CD4-positive, alpha-beta T cell (primary cell): ENCODE results near the gene FEZF1. TPM values are rescaled to one million over a fixed set of nuclear protein-coding genes. Genes with fewer than 3 reads are reported as not detected.

Source experiments
- ATAC-seq: fragments of 200-7000 bp; cut with Tn5 transposase; one replicate; pipeline ENCODE4 v1.10.0; 2022; ENCODE audit warnings: mild to moderate bottlenecking; ENCODE audit not compliant: poor library complexity
- CTCF ChIA-PET: fragments of 350-600 bp; sonication (Branson Sonifier 250); formaldehyde crosslinking; loops from one replicate; lab custom pipeline; 2021; ENCODE audit warnings: antibody characterized with exemption, inconsistent platforms; lab: Charles Lee
- POLR2A ChIA-PET: fragments of 350-600 bp; sonication (Branson Sonifier 250); formaldehyde crosslinking; loops from one replicate; lab custom pipeline; 2021; ENCODE audit warnings: antibody characterized with exemption, inconsistent platforms; lab: Charles Lee
- DNase-seq, 14 experiments: peaks; one replicate each; pipeline ENCODE4 v3.0.0-alpha.2; 2013 to 2020; ENCODE audit warnings: mixed read lengths in 2 of 14
- H3K27ac ChIP-seq, 2 donors: one replicate each; pipeline versions ENCODE4 v1.5.1 to v1.7.0; 2013; ENCODE audit warnings: low read length in 2 of 2, low read depth in 1 of 2, mild to moderate bottlenecking in 1 of 2
- H3K27me3 ChIP-seq, 2 experiments: 1 replicate in 1 of 2; 2 replicates in 1 of 2; pipeline versions ENCODE4 v1.6.1 to v1.7.0; 2013; ENCODE audit warnings: low read length in 2 of 2, control low read depth in 1 of 2, mild to moderate bottlenecking in 1 of 2, moderate library complexity in 1 of 2; ENCODE audit not compliant: insufficient read depth in 2 of 2, control insufficient read depth in 1 of 2
- H3K36me3 ChIP-seq: one replicate; pipeline ENCODE4 v1.6.1; 2013; ENCODE audit warnings: low read length, control low read depth; ENCODE audit not compliant: insufficient read depth
- H3K4me1 ChIP-seq: one replicate; pipeline ENCODE4 v1.6.1; 2013; ENCODE audit warnings: low read length, control low read depth; ENCODE audit not compliant: insufficient read depth
- H3K4me3 ChIP-seq: one replicate; pipeline ENCODE4 v1.5.1; 2013; ENCODE audit warnings: mild to moderate bottlenecking, low read length, moderate library complexity
- H3K9me3 ChIP-seq, 2 experiments: 1 replicate in 1 of 2; 2 replicates in 1 of 2; pipeline versions ENCODE4 v1.6.1 to v1.7.0; 2013; ENCODE audit warnings: low read length in 2 of 2, mild to moderate bottlenecking in 2 of 2, control low read depth in 1 of 2, moderate library complexity in 1 of 2; ENCODE audit not compliant: control insufficient read depth in 1 of 2, insufficient read depth in 1 of 2
- H3K27ac Mint-ChIP-seq: one replicate; pipeline ENCODE4 v1.8.0; 2020; ENCODE audit warnings: mixed read lengths
- H3K27me3 Mint-ChIP-seq: one replicate; pipeline ENCODE4 v1.8.0; 2021; ENCODE audit warnings: mixed read lengths
- H3K36me3 Mint-ChIP-seq: one replicate; pipeline ENCODE4 v1.8.0; 2021; ENCODE audit warnings: low read depth, mixed read lengths
- H3K4me1 Mint-ChIP-seq: one replicate; pipeline ENCODE4 v1.8.0; 2021; ENCODE audit warnings: low read depth, mixed read lengths
- H3K4me3 Mint-ChIP-seq: one replicate; pipeline ENCODE4 v1.8.0; 2020; ENCODE audit warnings: mild to moderate bottlenecking, mixed read lengths
- H3K9me3 Mint-ChIP-seq: one replicate; pipeline ENCODE4 v1.8.0; 2020; ENCODE audit warnings: mixed read lengths
- intact Hi-C, 2 experiments: fragments of 100-400 bp; cut with DNase I in 1 of 2; cut with micrococcal nuclease in 1 of 2; formaldehyde crosslinking; loops; one replicate each; pipeline versions ENCODE4 v1.15.1 to v1.9.0; 2023 to 2025; cut with DNase I, micrococcal nuclease
- total RNA-seq, 174 experiments: library from RNA in 2 of 174; stranded (reverse) in 2 of 174; gene quantifications; one replicate each; pipeline ENCODE4 v1.2.3 and lab custom pipeline; 2021 to 2026
- TF ChIP-seq, protein P1 (sequence below): fragments of 200-600 bp; IDR thresholded peaks from one replicate; pipeline ENCODE4 v1.8.0; 2022; ENCODE audit warnings: antibody characterized with exemption, mild to moderate bottlenecking

Gene FEZF1
- total RNA-seq, 2 experiments from 2014 or later, result not detected

DNA sequence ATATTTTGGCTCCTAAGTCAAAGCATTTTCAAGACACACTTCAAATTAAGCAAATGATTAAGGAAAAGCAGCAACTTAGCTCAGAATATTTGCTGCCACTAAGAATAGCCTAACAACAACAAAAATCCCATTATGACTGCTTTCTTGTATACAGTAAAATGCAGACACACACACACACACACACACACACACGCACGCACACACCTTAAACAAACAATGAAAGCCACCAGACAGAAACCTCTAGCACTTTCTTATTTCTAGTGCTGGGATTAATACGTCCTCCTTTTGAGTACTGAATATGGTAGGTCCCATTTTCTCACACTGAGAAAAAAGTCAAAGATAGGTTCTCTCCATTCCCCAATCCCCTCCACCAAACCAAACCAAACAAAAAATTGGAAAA lies 23.4 kb upstream of the FEZF1 start:
- ATAC-seq (no peak), DNase-seq (no peak)
- Mint-ChIP-seq H3K36me3 (no peaks in the 10 kb centered on the region), H3K27ac (no peak overlapping the region), H3K9me3 (no peaks in the 10 kb centered on the region), H3K4me3 (no peak overlapping the region), H3K27me3 (no peaks in the 10 kb centered on the region), H3K4me1 (no peaks in the 10 kb centered on the region)
- Histone ChIP-seq H3K27ac (no peak overlapping the region), H3K4me1 (no peaks in the 10 kb centered on the region), H3K4me3 (no peak overlapping the region), H3K36me3 (no peaks in the 10 kb centered on the region), H3K27me3 (no peaks in the 10 kb centered on the region), H3K9me3 (no peaks in the 10 kb centered on the region)
- TF ChIP-seq, protein P1, sequence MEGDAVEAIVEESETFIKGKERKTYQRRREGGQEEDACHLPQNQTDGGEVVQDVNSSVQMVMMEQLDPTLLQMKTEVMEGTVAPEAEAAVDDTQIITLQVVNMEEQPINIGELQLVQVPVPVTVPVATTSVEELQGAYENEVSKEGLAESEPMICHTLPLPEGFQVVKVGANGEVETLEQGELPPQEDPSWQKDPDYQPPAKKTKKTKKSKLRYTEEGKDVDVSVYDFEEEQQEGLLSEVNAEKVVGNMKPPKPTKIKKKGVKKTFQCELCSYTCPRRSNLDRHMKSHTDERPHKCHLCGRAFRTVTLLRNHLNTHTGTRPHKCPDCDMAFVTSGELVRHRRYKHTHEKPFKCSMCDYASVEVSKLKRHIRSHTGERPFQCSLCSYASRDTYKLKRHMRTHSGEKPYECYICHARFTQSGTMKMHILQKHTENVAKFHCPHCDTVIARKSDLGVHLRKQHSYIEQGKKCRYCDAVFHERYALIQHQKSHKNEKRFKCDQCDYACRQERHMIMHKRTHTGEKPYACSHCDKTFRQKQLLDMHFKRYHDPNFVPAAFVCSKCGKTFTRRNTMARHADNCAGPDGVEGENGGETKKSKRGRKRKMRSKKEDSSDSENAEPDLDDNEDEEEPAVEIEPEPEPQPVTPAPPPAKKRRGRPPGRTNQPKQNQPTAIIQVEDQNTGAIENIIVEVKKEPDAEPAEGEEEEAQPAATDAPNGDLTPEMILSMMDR, result no peak
- ChIA-PET POLR2A (no interaction called here), CTCF (no interaction called here)
- intact Hi-C loops, result no loop called here

- Histone ChIP-seq H3K4me3 (no peak overlapping the region), H3K36me3 (no peaks in the 10 kb centered on the region), H3K27me3 (peaks cover 43 to 66% of the 10 kb centered on the region in 2 experiments), H3K9me3 (peaks cover 0 to 29% of the 10 kb centered on the region in 2 experiments), H3K27ac (no peak overlapping the region), H3K4me1 (no peaks in the 10 kb centered on the region)
- no peak overlapping the region for H3K27ac Mint-ChIP-seq
- peaks cover 71% of the 10 kb centered on the region for H3K27me3 Mint-ChIP-seq
- ChIA-PET POLR2A (no interaction called here), CTCF (no interaction called here)
- DNase-seq (no peak), ATAC-seq (no peak)
- intact Hi-C loops, result no loop called here
- no peaks in the 10 kb centered on the region for H3K4me1 Mint-ChIP-seq
- no peaks in the 10 kb centered on the region for H3K36me3 Mint-ChIP-seq
- no peak overlapping the region for H3K4me3 Mint-ChIP-seq
- H3K9me3 Mint-ChIP-seq, result no peaks in the 10 kb centered on the region
- TF ChIP-seq, protein P1, result no peak
Observed at GRCh38 chr7:122316467-122317388, 12.2 kb upstream of the FEZF1 start.

- no peak overlapping the region for H3K4me3 Mint-ChIP-seq
- H3K4me1 Mint-ChIP-seq, result no peaks in the 10 kb centered on the region
- ATAC-seq (no peak), DNase-seq (no peak)
- no peak overlapping the region for H3K4me3 ChIP-seq
- TF ChIP-seq, protein P1, result no peak
- H3K4me1 ChIP-seq, result no peaks in the 10 kb centered on the region
- no peak overlapping the region for H3K27ac ChIP-seq
- intact Hi-C loops, result no loop called here
- no peak overlapping the region for H3K27ac Mint-ChIP-seq
- peaks cover 52 to 75% of the 10 kb centered on the region in 2 experiments for H3K27me3 ChIP-seq
- no peaks in the 10 kb centered on the region for H3K9me3 Mint-ChIP-seq
- H3K36me3 Mint-ChIP-seq, result no peaks in the 10 kb centered on the region
- POLR2A ChIA-PET, result no interaction called here
- H3K36me3 ChIP-seq, result no peaks in the 10 kb centered on the region
- H3K9me3 ChIP-seq, result peaks cover 0 to 23% of the 10 kb centered on the region in 2 experiments
- CTCF ChIA-PET, result no interaction called here
- peaks cover 78% of the 10 kb centered on the region for H3K27me3 Mint-ChIP-seq
Observed at GRCh38 chr7:122315507-122316466, 11.2 kb upstream of the FEZF1 start.
